B cell (primary cell): ENCODE results near the gene CCDC6. TPM values are rescaled to one million over a fixed set of nuclear protein-coding genes. Genes with fewer than 3 reads are reported as not detected.

Experiments
- ATAC-seq: fragments of 200-7000 bp; cut with Tn5 transposase; one replicate; pipeline ENCODE4 v1.10.0; 2021; ENCODE audit warnings: low read depth, mild to moderate bottlenecking, moderate number of reproducible peaks, moderate library complexity
- CTCF ChIA-PET: fragments of 350-600 bp; sonication (Branson Sonifier 250); formaldehyde crosslinking; loops from one replicate; lab custom pipeline; 2021; ENCODE audit warnings: antibody characterized with exemption, inconsistent platforms; lab: Charles Lee
- POLR2A ChIA-PET: fragments of 350-600 bp; sonication (Branson Sonifier 250); formaldehyde crosslinking; loops from one replicate; lab custom pipeline; 2021; ENCODE audit warnings: antibody characterized with exemption; lab: Charles Lee
- DNase-seq: peaks from one replicate; pipeline ENCODE4 v3.0.0; 2013
- H2AFZ ChIP-seq: 2 replicates; pipeline ENCODE4 v1.6.1; 2012; ENCODE audit warnings: mild to moderate bottlenecking, low read depth, low read length; ENCODE audit not compliant: insufficient read depth, poor library complexity, severe bottlenecking
- H3K27ac ChIP-seq, 2 donors: 1 replicate in 1 of 2; 2 replicates in 1 of 2; pipeline ENCODE4 v1.5.1; 2012 to 2013; ENCODE audit warnings: low read length in 2 of 2, mild to moderate bottlenecking in 2 of 2, moderate library complexity in 1 of 2
- H3K27me3 ChIP-seq, 4 experiments: fragments of 200-600 bp in 1 of 4; sonication (generic) in 1 of 4; replicated peaks in 1 of 4; 1 replicate in 2 of 4; 2 replicates in 2 of 4; pipeline versions ENCODE4 v1.6.1 to v1.7.0; 2013 to 2016; ENCODE audit warnings: low read length in 3 of 4, mild to moderate bottlenecking in 2 of 4, mixed read lengths in 1 of 4, moderate library complexity in 1 of 4; ENCODE audit not compliant: insufficient read depth in 4 of 4, control insufficient read depth in 3 of 4; ENCODE audit errors: control extremely low read depth in 1 of 4
- H3K36me3 ChIP-seq, 2 experiments: replicated peaks in 1 of 2; 1 replicate in 1 of 2; 2 replicates in 1 of 2; pipeline versions ENCODE4 v1.6.1 to v1.7.1; 2013; ENCODE audit warnings: low read length in 1 of 2; ENCODE audit not compliant: insufficient read depth in 2 of 2, control insufficient read depth in 1 of 2; ENCODE audit errors: control extremely low read depth in 1 of 2, extremely low read depth in 1 of 2
- H3K4me1 ChIP-seq, 2 donors: fragments of 200-600 bp in 1 of 2; sonication (generic) in 1 of 2; 1 replicate in 1 of 2; 2 replicates in 1 of 2; pipeline versions ENCODE4 v1.5.1 to v1.6.1; 2013 to 2017; ENCODE audit warnings: low read length in 2 of 2; ENCODE audit not compliant: control insufficient read depth in 2 of 2, insufficient read depth in 2 of 2
- H3K4me2 ChIP-seq: replicated peaks from 2 replicates; pipeline ENCODE3; 2012; ENCODE audit warnings: mild to moderate bottlenecking, low read depth, low read length; ENCODE audit not compliant: poor library complexity, severe bottlenecking
- H3K4me3 ChIP-seq, 5 experiments: fragments of 200-600 bp in 1 of 5; sonication (generic) in 1 of 5; 1 replicate in 3 of 5; 2 replicates in 2 of 5; pipeline versions ENCODE4 v1.5.1 to v1.7.0; 2011 to 2016; ENCODE audit warnings: low read length in 4 of 5, mild to moderate bottlenecking in 4 of 5, low read depth in 2 of 5, control low read depth in 1 of 5, moderate library complexity in 1 of 5; ENCODE audit not compliant: insufficient read depth in 1 of 5; ENCODE audit errors: control extremely low read depth in 1 of 5, extremely low read depth in 1 of 5
- H3K79me2 ChIP-seq: fragments of 200-600 bp; sonication (generic); one replicate; pipeline ENCODE4 v1.6.0; 2016; ENCODE audit warnings: low read length; ENCODE audit not compliant: control insufficient read depth, insufficient read depth
- H3K9ac ChIP-seq: fragments of 200-600 bp; sonication (generic); 2 replicates; pipeline ENCODE4 v1.6.1; 2017; ENCODE audit warnings: mild to moderate bottlenecking, low read length, moderate library complexity
- H3K9me3 ChIP-seq, 3 donors: one replicate each; pipeline versions ENCODE4 v1.6.1 to v1.7.1; 2013; ENCODE audit warnings: low read length in 2 of 3; ENCODE audit not compliant: control insufficient read depth in 2 of 3, insufficient read depth in 1 of 3; ENCODE audit errors: control extremely low read depth in 1 of 3
- H4K20me1 ChIP-seq: 2 replicates; pipeline ENCODE4 v1.6.0; 2012; ENCODE audit warnings: mild to moderate bottlenecking, low read length; ENCODE audit not compliant: insufficient read depth, control insufficient read depth, poor library complexity, severe bottlenecking
- H3K27ac Mint-ChIP-seq: one replicate; pipeline ENCODE4 v1.8.0; 2021; ENCODE audit warnings: mixed read lengths
- H3K27me3 Mint-ChIP-seq: one replicate; pipeline ENCODE4 v1.8.0; 2021; ENCODE audit warnings: mixed read lengths
- H3K4me1 Mint-ChIP-seq: one replicate; pipeline ENCODE4 v1.8.0; 2021; ENCODE audit warnings: mixed read lengths
- H3K4me3 Mint-ChIP-seq: one replicate; pipeline ENCODE4 v1.8.0; 2021; ENCODE audit warnings: mixed read lengths
- H3K9me3 Mint-ChIP-seq: one replicate; pipeline ENCODE4 v1.8.0; 2022; ENCODE audit warnings: mixed read lengths; ENCODE audit not compliant: insufficient read depth
- CTCF ChIP-seq: fragments of 200-600 bp; IDR thresholded peaks from one replicate; pipeline ENCODE4 v1.8.0; 2022; ENCODE audit warnings: antibody characterized with exemption, mild to moderate bottlenecking
- EZH2 ChIP-seq: IDR thresholded peaks from 2 replicates; pipeline ENCODE4 v1.6.1; 2012; ENCODE audit warnings: borderline replicate concordance, low read depth, mild to moderate bottlenecking, moderate library complexity, low read length; ENCODE audit not compliant: insufficient read depth, poor library complexity, severe bottlenecking
- WGBS: methylation state at CpG from one replicate; pipeline ENCODE4 v1.1.5; 2013; ENCODE audit warnings: missing lambda C conversion rate; ENCODE audit not compliant: insufficient coverage; 5-methylcytosine and 5-hydroxymethylcytosine counted together
- intact Hi-C: fragments of 100-400 bp; cut with micrococcal nuclease; formaldehyde crosslinking; loops from one replicate; pipeline ENCODE4 v1.10.0; 2022
- polyA plus RNA-seq: library from polyadenylated mRNA; depleted of rRNA; stranded (reverse); fragments of >200 nt; gene quantifications from 2 replicates; pipeline ENCODE4 v1.2.3, GENCODE V29; 2012
- total RNA-seq, 2 donors: library from RNA; stranded (reverse); fragments of 120-200 nt in 1 of 2; gene quantifications; 1 replicate in 1 of 2; 2 replicates in 1 of 2; pipeline versions ENCODE4 v1.2.3 to v1.2.4, GENCODE V29; 2013 to 2022

CCDC6 gene
- total and polyA plus RNA-seq, 2 donors (not counting 1 experiment from before 2014, with no cell fraction given) = 18.2 to 30.1 TPM

GRCh38 chr10:59950105-59950504 lies 43.7 kb upstream of the CCDC6 start:
- Histone ChIP-seq H3K4me1 (no peaks in the 10 kb centered on the region), H3K27ac (no peak overlapping the region), H3K27me3 (no peaks in the 10 kb centered on the region), H3K79me2 (no peaks in the 10 kb centered on the region), H3K36me3 (no peaks in the 10 kb centered on the region), H3K4me3 (no peak overlapping the region), H3K9ac (no peak overlapping the region), H4K20me1 (no peaks in the 10 kb centered on the region), H3K4me2 (no peak overlapping the region), H2AFZ (no peak overlapping the region), H3K9me3 (no peaks in the 10 kb centered on the region)
- Mint-ChIP-seq H3K4me1 (no peaks in the 10 kb centered on the region), H3K27ac (no peak overlapping the region), H3K9me3 (no peaks in the 10 kb centered on the region), H3K4me3 (no peak overlapping the region), H3K27me3 (peaks cover 18% of the 10 kb centered on the region)
- intact Hi-C loops = no loop called here
- ChIA-PET POLR2A (no interaction called here), CTCF (interaction anchor here (2.1 kb wide), 1 partner anchor 85 kb away, joined by 6 read pairs; no protein-coding TSS in a partner anchor)
- DNase-seq = no peak
- WGBS = 83% methylated on average over 1 of the region's 2 CpGs
- no peak for ATAC-seq
- TF ChIP-seq CTCF (no peak), EZH2 (no peak)

GRCh38 chr10:59949608-59950007 lies 43.3 kb upstream of the CCDC6 start:
- H3K4me1 Mint-ChIP-seq = no peaks in the 10 kb centered on the region
- H4K20me1 ChIP-seq = no peaks in the 10 kb centered on the region
- no peak overlapping the region for H3K27ac Mint-ChIP-seq
- no peak overlapping the region for H3K27ac ChIP-seq
- CTCF ChIA-PET = no interaction called here
- no peak overlapping the region for H3K4me3 Mint-ChIP-seq
- TF ChIP-seq CTCF (no peak), EZH2 (no peak)
- no peak overlapping the region for H2AFZ ChIP-seq
- no peaks in the 10 kb centered on the region for H3K79me2 ChIP-seq
- no peak for ATAC-seq
- DNase-seq = no peak
- POLR2A ChIA-PET = no interaction called here
- no peaks in the 10 kb centered on the region for H3K27me3 ChIP-seq
- H3K27me3 Mint-ChIP-seq = peaks cover 20% of the 10 kb centered on the region
- no peaks in the 10 kb centered on the region for H3K36me3 ChIP-seq
- no peak overlapping the region for H3K4me2 ChIP-seq
- no peaks in the 10 kb centered on the region for H3K4me1 ChIP-seq
- no CpG with 5 or more reads among the region's 1 CpG for WGBS
- intact Hi-C loops = no loop called here
- no peaks in the 10 kb centered on the region for H3K9me3 ChIP-seq
- no peak overlapping the region for H3K9ac ChIP-seq
- no peak overlapping the region for H3K4me3 ChIP-seq
- H3K9me3 Mint-ChIP-seq = no peaks in the 10 kb centered on the region
